GM19239 (cell line): ENCODE results near the gene RASSF10.

Experiments used
- DNase-seq: peaks from one replicate; pipeline ENCODE4 v3.0.0; 2011; ENCODE audit warnings: low spot score; ENCODE audit not compliant: insufficient read length
- FAIRE-seq: peaks from 2 replicates; lab custom pipeline; 2011; peaks lifted over from hg19 to GRCh38; lab: Jason Lieb, UNC

Gene RASSF10

DNA sequence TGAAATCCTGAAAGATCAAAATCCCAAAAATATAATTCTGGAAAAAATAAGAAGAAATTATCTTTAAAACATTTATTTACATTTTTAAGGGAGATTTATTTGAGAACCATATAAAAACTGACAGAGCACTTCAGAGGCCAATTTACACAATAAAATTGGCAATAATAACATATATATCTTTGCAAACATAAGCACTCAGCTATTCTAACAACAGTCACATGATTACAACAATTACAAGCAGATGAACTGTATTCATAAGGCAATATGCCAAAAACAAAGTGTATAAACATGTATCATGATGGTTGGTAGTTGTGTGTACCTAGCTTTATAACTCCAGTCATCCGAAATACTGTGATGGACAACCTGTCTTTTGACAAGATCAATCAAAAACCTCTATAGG, 17.7 kb upstream of the RASSF10 start:
- DNase-seq, result no peak
- no peak for FAIRE-seq

- no peak for FAIRE-seq
Measured at GRCh38 chr11:12993626-12994025, 15.5 kb upstream of the RASSF10 start.

GRCh38 chr11:12994476-12994875, 14.6 kb upstream of the RASSF10 start:
- DNase-seq (no peak), FAIRE-seq (no peak)

More at GRCh38 chr11:12993626-12994025, 15.5 kb upstream of the RASSF10 start:
- DNase-seq, result no peak

DNA sequence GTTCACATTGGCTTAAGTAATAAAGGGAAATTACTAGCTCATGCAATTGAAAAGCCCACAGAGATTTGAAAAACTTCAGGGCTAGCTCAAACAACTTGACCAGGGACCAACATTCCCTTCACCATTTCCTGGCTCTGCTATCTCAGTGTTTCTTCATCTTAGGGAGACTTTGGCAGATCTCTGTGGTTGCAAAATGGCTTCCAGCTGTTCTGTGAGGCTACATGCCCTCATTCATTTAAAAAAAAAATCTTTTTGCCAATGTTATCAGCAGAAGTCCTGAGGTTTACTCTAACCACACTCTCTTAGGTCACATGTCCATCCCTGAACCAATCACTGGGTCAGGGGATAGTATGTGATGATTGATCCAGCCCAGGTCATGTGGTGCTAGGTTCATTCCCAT, 13.9 kb upstream of the RASSF10 start:
- no peak for DNase-seq
- no peak for FAIRE-seq

GRCh38 chr11:12995823-12996222, 13.3 kb upstream of the RASSF10 start:
- FAIRE-seq, result no peak
- no peak for DNase-seq

DNA sequence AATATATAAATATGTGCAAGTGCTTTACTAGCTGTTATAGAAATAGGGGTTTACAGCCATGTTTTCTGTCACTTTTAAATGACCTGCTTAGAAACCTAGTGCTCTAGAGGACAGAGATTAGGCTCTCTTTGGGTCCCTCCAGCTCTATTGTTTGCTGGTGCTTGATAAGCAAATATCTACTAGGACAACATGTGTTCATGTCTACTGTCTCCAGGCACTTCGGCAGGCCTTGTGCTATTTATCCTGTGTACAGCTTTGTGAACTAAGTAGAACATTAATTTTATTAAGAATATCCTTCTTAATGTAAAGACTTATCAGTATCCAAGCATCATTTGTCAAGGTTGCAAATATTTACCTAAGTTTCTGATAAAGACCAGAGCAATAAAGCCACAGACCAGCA, 11.9 kb upstream of the RASSF10 start:
- no peak for FAIRE-seq
- no peak for DNase-seq

GRCh38 chr11:12998336-12998735, 10.8 kb upstream of the RASSF10 start:
- DNase-seq (no peak), FAIRE-seq (no peak)

- FAIRE-seq (no peak), DNase-seq (no peak)
Measured at GRCh38 chr11:12999597-12999996, 9.5 kb upstream of the RASSF10 start.

DNA sequence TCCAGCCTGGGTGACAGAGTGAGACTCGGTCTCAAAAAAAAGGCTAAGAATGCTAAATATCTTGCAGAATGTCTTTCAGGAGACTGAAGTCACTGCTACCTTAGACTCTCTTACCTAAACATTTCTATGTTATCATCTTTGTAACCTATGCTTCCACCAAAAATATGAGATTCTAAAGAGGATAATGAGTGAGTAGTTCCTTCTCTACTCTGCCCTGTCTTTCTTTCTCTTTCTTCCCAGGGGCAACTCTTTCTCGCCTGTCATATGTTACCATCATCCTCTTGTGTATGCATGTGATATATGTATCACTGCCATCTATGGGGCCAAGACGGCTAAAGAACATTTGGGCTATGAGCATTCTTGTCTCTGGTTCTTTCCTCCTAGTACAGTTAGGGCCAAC, 9.0 kb upstream of the RASSF10 start:
- FAIRE-seq, result no peak

GRCh38 chr11:13000721-13001120, 8.4 kb upstream of the RASSF10 start:
- FAIRE-seq, result no peak

More for the DNA sequence above, 9.0 kb upstream of the RASSF10 start:
- DNase-seq, result no peak

GRCh38 chr11:13003736-13004493, 5.2 kb upstream of the RASSF10 start:
- DNase-seq (no peak), FAIRE-seq (no peak)

More at GRCh38 chr11:13000721-13001120, 8.4 kb upstream of the RASSF10 start:
- no peak for DNase-seq

GRCh38 chr11:13007182-13008060, 1.7 kb upstream of the RASSF10 start:
- DNase-seq (no peak), FAIRE-seq (no peak)

GRCh38 chr11:13008061-13008435, 1.1 kb upstream of the RASSF10 start:
- no peak for DNase-seq
- FAIRE-seq, result no peak

- DNase-seq (no peak), FAIRE-seq (no peak)
Measured at GRCh38 chr11:13009476-13009920, 382 bp downstream of the RASSF10 start.

GRCh38 chr11:13009921-13010748, 1.0 kb downstream of the RASSF10 start:
- DNase-seq (no peak), FAIRE-seq (no peak)

DNA sequence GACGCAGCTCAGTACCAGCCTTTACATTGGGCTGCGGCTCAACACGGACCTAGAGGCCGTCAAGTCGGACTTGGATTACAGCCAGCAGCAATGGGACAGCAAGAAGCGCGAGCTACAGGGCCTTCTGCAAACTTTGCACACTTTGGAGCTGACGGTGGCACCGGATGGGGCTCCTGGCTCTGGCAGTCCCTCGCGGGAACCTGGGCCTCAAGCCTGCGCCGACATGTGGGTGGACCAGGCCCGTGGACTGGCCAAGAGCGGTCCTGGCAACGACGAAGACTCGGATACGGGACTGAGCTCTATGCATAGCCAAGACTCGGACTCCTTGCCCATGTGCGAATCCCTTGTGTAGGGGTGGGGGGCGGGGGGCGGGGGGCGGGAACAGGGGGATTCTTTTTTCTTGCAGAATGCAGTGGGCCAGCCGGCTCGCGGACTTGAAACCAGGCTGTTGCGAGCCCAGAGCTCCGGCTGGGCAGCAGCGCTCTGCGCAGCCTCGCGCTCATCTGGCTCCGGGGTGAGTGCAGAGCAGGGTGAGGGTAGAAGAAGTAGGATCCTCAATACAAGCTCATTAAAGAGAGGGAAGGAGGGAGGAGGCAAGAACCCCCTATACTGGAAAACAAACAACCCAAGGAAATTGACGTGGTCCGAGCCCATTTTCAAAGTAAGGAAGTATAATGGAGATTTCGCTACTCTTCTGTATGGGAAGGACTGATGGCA, 1.8 kb downstream of the RASSF10 start:
- DNase-seq (no peak), FAIRE-seq (no peak)

DNA sequence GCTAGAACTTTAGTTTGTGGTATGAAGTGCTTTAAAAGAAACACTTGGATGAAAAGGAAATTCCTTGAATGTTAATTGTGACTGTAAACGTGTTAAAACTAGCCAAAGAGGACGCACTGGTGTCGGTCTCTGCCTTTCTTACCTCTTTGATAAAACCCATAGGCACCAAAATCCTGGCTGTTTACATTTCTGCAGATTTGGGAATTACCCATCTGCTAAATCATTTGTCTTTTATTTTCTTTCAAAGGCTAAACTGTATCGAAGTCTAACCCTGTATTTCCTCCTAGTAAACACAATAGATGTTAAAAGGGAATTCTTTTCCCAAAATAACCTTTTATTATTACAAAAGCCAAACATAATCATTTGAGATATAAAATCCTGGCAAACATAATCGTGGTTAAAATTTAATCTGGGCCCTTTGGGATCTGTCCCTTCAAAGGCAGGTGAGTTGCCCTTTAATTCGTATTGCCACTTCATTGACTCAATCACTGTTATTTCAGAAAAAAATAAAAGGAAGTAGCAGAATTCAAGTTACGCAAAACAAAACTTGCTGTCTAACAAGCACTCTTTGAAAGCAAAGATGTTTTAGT, 2.4 kb downstream of the RASSF10 start:
- peak; percentile 78 for FAIRE-seq
- no peak for DNase-seq

DNA sequence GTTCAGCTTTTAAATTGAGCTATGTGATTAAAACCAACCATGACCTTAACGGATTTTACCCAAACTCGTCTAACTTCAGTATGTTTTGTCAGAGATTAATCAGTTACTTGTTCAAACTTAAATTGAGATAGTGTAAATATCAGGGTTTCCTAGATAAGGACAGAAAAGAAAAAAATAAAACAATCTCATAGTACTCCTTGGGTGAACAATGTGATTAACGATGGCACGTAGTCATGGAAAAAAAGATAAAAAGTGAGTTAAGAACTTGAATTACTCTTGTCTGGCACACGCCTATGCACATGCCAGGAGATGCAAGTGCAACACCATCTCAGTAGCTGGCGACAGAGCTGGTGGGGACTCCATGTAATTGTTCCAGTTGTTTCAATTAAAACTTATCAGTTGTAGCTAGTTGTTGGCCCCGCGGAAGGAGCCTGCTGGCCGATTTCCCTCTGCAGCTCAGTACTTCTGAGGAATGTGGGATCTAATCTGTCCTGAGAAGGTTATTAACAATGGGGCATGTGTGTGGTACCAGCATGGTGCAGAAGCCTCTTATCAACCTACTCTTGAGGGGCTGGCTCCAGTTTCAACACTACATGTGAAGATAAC, 3.0 kb downstream of the RASSF10 start:
- FAIRE-seq (no peak), DNase-seq (no peak)

DNA sequence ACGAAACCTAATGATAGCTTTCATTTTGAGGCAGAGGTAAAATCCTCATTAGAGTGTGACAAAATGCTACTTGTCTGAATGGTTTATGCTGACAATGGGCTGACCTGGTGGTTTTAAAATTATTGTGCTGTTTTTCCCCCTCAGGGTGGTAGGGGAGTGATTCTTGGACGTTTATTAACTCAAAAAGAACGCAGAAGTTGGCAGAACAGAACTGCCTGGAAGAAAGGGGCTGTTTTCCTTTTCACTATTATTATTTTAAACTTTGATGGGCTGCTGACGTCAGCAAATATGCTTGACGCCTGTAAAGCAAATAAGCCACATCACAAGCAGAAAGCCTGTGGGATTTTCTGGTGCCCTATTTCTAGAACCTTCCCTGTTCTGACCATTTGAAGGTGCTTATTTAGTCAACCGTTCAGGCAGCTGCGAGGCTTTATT, 4.0 kb downstream of the RASSF10 start:
- DNase-seq (no peak), FAIRE-seq (no peak)
